Stimulated activated CD4-positive, alpha-beta T cell treated with anti-CD3 and anti-CD28 coated beads, Interleukin-2, amount 100 ng/mL, for 24 hours (primary cell): ENCODE results near the gene SLFN12.
"Not testable (repeated sequence)": the region's sequence is repeated elsewhere in the genome, so short reads cannot be mapped to it uniquely, and the experiment has no call there.

Experiments used
- DNase-seq, 2 donors: peaks; one replicate each; pipeline ENCODE4 v3.0.0-alpha.2; 2020

Gene SLFN12

DNA sequence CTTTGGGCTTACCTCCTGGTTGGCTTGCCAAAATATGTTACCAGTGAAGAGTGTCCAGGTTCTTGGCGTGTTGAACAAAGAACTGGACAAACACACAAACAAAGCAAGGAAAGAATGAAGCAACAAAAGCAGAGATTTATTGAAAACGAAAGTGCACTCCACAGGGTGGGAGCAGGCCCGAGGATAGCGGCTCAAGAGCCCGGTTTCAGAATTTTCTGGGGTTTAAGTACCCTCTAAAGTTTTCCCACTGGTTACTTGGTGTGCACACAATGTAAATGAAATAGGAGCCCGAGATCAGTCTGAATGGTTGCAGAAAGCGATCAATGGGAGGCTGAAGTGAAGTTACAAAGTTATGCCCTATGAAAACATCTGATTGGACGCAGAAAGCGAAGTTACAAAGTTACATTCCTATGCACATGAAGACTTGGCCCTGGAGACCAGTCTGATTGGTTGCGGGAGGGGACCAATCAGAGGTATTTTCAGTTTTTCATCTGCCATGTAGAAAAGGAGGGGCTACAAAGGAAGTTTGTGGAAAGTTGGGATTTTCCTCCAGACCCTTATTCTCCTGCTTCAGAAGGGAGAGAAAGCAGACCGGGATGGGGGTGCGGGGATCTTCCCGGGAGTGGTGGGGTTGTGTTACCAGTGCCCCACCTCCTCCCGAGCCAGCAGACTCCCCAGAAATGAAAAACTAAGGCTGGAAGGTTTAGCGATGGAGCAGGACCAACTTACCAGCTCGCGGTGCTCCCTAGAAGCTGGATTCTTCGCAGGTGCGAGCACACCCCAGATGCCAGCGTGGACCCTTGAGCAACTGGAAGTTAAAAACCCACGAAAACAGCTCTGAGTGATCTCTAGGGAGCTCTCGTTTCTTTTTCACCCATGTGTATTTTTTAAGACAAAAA, at the start of gene SLFN12:
TSS of gene SLFN12 (minus strand) at position 325 of the 899 bp plus-strand sequence. CDS start 9,472 bp downstream, outside the sequence.
- DNase-seq = peak; percentile 36 to 46

DNA sequence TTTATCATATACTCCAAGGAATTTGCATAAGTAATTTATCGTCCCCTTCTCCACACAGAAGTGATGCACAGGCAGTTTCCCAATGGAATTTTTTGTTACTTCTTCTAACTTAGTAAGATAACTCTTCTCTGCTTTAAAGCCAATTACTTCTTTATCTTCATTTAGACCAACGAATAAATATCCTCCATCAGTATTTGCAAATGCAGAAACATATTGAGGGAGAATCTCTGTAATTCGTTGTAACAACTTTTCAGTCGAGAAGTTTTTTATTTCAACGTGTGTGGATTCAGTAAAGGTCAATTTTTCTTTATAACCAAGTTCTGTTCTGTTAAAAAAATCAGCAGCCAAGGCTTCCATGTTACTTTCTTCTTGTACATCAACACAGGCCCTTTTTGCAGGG, 47.0 kb upstream of the SLFN12 start:
- no peak for DNase-seq

- DNase-seq = no peak
These were observed 44.9 kb upstream of the SLFN12 start for GRCh38 chr17:35477248-35477647.

- no peak for DNase-seq
These were observed 44.1 kb upstream of the SLFN12 start for GRCh38 chr17:35476283-35476820.

GRCh38 chr17:35468475-35468874, 36.2 kb upstream of the SLFN12 start:
- no peak for DNase-seq

- DNase-seq = no peak
These were observed 35.5 kb upstream of the SLFN12 start for GRCh38 chr17:35467824-35468223.

DNA sequence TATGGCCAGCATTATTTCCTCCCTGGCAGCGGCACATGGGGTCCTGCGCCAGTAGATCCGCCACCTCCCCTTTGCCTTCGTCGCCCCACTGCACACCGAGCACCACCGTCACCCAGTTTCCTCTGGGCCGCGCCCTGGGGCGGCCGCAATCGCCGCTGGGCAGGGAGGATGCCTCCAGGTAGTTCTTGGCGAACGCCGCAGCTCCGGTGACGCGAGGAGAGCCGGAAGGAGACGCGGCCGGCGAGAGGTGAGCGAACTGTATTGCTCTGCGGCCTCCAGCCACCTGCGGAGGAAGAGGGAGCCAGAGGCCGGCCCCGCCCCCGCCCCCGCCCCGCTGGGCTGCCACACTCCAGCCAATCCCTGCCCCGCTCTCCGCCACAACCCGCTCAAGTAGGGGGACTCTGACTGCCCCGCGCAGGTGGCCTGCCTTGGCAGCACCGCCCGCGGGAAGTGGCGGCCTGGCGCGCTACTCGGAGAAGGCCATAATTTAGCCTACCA, 28.1 kb upstream of the SLFN12 start:
- DNase-seq = peak; percentile 43 to 52

DNA sequence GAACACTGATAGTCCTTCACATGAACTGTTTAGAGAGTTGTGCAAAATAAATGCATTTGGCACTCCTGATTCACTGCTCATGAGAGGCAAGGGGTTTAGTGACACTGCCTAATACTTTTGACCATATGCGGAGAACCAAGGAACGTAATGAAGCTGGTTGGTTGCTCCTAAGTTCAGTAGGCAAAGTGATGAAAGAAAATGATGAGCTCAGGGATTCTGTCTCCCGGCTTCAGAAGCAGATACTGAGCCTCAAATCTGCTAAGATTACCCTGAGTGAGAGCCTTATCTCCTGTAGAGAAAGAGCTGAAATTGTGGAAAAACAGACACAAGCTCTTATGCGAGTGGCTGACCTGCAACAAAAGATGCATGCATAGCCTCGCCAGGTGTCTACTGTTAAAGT, 21.7 kb upstream of the SLFN12 start:
- DNase-seq = not testable (repeated sequence)

GRCh38 chr17:35453171-35453570, 20.9 kb upstream of the SLFN12 start:
- no peak for DNase-seq

GRCh38 chr17:35449371-35449931, 17.2 kb upstream of the SLFN12 start:
- no peak for DNase-seq

DNA sequence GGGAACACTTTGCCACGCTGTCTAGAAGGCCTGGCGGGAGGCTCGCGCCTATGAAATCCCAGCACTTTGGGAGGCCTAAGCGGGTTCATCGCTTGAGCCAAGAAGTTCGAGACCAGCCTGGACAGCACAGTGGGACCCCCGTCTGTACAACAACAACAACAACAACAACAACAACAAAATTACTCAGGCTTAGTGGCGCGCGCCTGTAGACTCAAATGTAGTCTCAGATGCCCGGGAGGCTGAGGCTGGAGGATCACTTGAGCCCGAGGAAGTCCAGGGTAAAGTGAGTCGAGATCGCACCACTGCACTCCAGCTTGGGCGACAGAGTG, 16.6 kb upstream of the SLFN12 start:
- no peak for DNase-seq

DNA sequence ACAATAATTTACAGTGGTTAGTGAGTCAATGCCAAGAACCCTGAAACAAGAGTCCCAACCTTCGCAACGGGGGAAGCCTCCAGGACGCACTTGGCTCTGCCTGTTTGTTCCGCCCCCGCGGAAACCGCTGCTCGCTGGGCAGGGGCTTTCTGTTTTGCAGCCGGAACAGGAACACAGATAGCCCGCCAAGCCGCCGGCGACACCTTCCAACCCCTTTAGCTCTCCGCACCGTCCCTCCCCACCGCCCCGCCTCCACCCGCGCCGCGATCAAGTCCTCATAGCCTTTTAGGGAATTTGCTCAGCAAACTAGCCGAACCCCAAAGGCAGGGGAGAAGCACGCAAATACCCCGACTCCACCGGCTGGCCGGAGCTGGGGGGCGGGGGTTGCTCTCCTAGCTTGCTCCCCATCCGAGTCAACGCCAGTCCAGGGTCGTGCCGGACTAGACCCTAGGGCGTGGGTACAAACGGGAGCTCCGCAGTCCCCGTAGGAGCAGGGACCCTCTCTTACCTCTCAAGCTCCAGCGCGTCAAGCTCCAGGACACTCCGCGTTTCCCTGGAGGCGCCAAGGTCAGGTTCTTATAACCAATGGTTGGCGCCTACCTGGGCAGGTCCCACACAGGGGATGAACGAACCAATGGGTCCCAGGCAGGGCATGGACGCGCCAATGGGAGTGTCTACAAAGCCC, 16.1 kb upstream of the SLFN12 start, which contains the start of gene SLFN13:
TSS of gene SLFN13 (minus strand) at position 553 of the 685 bp plus-strand sequence. CDS start 3,086 bp downstream, outside the sequence.
- peak; percentile 90 to 94 for DNase-seq

DNA sequence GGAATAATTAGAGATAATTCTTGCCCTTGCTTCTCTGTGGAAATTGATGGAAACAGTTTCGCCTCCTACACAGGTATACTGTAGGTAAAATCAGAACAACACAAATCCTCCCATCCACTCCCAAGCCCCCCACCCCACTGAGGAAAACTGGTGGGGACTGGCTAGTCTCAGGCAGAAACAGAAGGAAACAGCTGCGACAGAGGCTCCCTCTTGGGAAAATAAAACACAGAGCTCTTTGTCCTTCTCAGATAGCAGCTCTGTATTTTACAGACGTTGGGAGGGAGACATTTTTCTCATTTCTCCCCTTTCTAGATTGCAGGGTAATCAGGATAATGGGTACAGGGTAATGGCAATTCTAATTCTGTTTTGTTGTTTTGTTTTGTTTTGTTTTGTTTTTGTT, 15.2 kb upstream of the SLFN12 start:
- DNase-seq = no peak

DNA sequence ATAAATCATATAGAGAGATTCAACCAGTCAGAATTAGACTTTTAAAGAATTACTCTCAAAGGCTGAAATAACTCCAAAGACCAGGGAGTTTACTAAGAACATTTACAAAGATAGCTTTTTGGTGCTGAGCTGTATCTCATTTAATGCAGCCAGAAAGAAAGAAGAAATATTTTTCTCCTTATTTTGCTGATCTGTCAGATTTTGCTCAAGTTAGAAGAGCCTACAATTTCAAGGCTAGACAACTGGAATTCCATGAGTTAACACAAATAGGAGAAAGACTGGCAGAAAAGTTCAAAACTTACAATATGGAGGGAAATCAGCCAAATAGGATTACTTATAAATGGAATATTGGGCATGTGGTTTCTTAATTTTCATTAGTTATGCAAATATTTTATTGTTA, 6.1 kb upstream of the SLFN12 start:
- no peak for DNase-seq

DNA sequence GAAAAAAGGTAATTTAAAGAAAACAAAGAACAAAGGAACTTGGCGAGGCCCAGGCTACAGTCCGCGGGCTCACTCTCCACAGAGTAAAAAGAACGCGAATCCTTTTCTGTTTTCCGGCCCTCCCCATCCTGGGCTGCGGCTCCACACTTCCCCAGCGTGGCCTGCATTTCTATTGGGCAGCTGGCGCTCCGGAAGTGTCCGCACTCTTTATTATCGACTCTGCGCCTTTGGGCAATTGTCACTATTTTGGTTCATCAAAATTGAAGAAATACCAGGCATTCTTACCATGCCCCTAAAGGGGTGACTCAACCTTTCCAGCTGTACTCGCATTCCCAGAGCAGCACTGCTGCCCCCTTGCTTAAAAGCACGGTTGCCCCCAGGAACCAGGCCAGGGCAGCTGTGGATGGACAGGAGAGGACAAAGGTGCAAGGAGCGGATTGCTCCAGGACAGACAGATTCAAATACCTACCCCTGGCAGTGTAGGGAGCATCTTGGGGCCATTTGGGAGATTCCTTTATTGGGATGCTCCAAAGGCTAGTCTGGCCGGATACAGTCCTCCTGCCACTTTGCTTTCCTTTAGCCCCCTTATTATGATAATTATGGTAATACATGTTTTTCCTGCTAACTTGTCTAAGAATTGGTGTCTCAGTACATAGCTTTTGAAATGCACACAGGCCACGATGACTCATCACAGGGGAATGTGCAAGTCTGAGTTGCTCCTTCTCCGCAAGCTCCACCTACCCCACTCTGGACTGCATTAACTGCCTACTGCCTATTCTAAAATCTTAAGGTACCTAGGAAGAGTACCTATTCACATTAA, 985 bp upstream of the SLFN12 start:
- peak; percentile 69 to 71 for DNase-seq

- DNase-seq = no peak
These were observed 2.6 kb downstream of the SLFN12 start for GRCh38 chr17:35429702-35430101.

- no peak for DNase-seq
These were observed 4.1 kb downstream of the SLFN12 start for GRCh38 chr17:35428229-35428628.

GRCh38 chr17:35423761-35424160, 8.5 kb downstream of the SLFN12 start:
- no peak for DNase-seq

DNA sequence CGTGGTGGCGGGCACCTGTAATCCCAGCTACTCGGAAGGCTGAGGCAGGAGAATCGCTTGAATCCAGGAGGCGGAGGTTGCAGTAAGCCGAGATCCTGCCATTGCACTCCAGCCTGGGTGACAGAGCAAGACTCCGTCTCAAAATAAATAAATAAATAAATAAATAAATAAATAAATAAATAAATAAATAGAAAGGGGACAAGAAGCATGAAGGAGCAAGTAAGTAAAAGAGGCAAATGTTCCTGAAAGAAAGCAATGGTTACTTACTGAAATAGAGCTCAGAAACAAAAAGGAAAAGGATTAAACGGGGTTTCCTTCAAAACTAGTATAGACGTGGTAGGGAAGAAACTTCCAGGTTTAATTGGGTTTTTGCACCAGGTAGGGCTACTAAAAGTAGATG, 11.2 kb downstream of the SLFN12 start:
- DNase-seq = not testable (repeated sequence)

- no peak for DNase-seq
These were observed 15.6 kb downstream of the SLFN12 start for GRCh38 chr17:35416659-35417058.

GRCh38 chr17:35414707-35415106, 17.6 kb downstream of the SLFN12 start:
- not testable (repeated sequence) for DNase-seq

- no peak for DNase-seq
These were observed 18.1 kb downstream of the SLFN12 start for GRCh38 chr17:35414247-35414646.
